Endodermal cell (in vitro differentiated cells): ENCODE data around the gene NLRP3. TPM values are rescaled to one million over a fixed set of nuclear protein-coding genes. Genes with fewer than 3 reads are reported as not detected.

Experiments
- DNase-seq: peaks from one replicate; pipeline ENCODE4 v3.0.0-alpha.2; 2017
- H3K27ac ChIP-seq: 2 replicates; pipeline ENCODE4 v1.5.1; 2013; ENCODE audit warnings: mild to moderate bottlenecking, low read depth, low read length, moderate library complexity
- H3K27me3 ChIP-seq: 2 replicates; pipeline ENCODE4 v1.6.1; 2013; ENCODE audit warnings: mild to moderate bottlenecking, low read length, moderate library complexity; ENCODE audit not compliant: insufficient read depth, control insufficient read depth, poor library complexity, severe bottlenecking
- H3K36me3 ChIP-seq: 2 replicates; pipeline ENCODE4 v1.7.0; 2013; ENCODE audit warnings: mild to moderate bottlenecking, low read length, moderate library complexity; ENCODE audit not compliant: control insufficient read depth, insufficient read depth
- H3K4me1 ChIP-seq: one replicate; pipeline ENCODE4 v1.7.0; 2013; ENCODE audit warnings: low read length; ENCODE audit not compliant: control insufficient read depth, insufficient read depth
- H3K4me3 ChIP-seq: 2 replicates; pipeline ENCODE4 v1.5.1; 2013; ENCODE audit warnings: mild to moderate bottlenecking, low read length, moderate library complexity
- H3K9ac ChIP-seq: 2 replicates; pipeline ENCODE4 v1.6.1; 2013; ENCODE audit warnings: mild to moderate bottlenecking, low read length, moderate library complexity; ENCODE audit not compliant: poor library complexity, severe bottlenecking; ENCODE audit errors: extremely low read depth
- H3K9me3 ChIP-seq: 2 replicates; pipeline ENCODE4 v1.6.1; 2013; ENCODE audit warnings: mild to moderate bottlenecking, low read length, moderate library complexity; ENCODE audit not compliant: control insufficient read depth
- H3K27ac Mint-ChIP-seq: 2 replicates; pipeline ENCODE4 v1.8.0; 2020; ENCODE audit warnings: mixed read lengths
- H3K27me3 Mint-ChIP-seq: 2 replicates; pipeline ENCODE4 v1.8.0; 2021; ENCODE audit warnings: mild to moderate bottlenecking, mixed read lengths; ENCODE audit not compliant: insufficient read depth
- H3K36me3 Mint-ChIP-seq: 2 replicates; pipeline ENCODE4 v1.8.0; 2020; ENCODE audit warnings: low read depth, mixed read lengths
- H3K4me1 Mint-ChIP-seq: 2 replicates; pipeline ENCODE4 v1.8.0; 2020; ENCODE audit warnings: mixed read lengths
- H3K4me3 Mint-ChIP-seq: 2 replicates; pipeline ENCODE4 v1.8.0; 2020; ENCODE audit warnings: mild to moderate bottlenecking, moderate library complexity, mixed read lengths
- H3K9me3 Mint-ChIP-seq: 2 replicates; pipeline ENCODE4 v1.8.0; 2020; ENCODE audit warnings: mild to moderate bottlenecking, mixed read lengths
- WGBS, 2 experiments: methylation state at CpG; one replicate each; pipeline versions ENCODE4 v1.1.5 to v1.1.7; 2013; ENCODE audit warnings: missing lambda C conversion rate in 2 of 2, mixed read lengths in 1 of 2; ENCODE audit not compliant: insufficient coverage in 1 of 2, insufficient read length in 1 of 2; 5-methylcytosine and 5-hydroxymethylcytosine counted together
- total RNA-seq, 2 donors: library from RNA; stranded (reverse); fragmentation: NEBNext Ultra II Directional in 1 of 2; extraction: Animal tissue kit (Norgen Biotek cat#: 25700) in 1 of 2; gene quantifications; 2 replicates in 1 of 2; 3 replicates in 1 of 2; pipeline ENCODE4 v1.2.1, GENCODE V29; 2021
- TF ChIP-seq, protein P1 (sequence below): fragments of 200-600 bp; sonication (generic); conservative IDR thresholded peaks from 2 replicates; pipeline ENCODE4 v1.5.0; 2021; ENCODE audit warnings: antibody characterized with exemption, mild to moderate bottlenecking

Gene NLRP3
- total RNA-seq, 2 donors from 2014 or later, result 0.09 TPM; not detected in 1

DNA sequence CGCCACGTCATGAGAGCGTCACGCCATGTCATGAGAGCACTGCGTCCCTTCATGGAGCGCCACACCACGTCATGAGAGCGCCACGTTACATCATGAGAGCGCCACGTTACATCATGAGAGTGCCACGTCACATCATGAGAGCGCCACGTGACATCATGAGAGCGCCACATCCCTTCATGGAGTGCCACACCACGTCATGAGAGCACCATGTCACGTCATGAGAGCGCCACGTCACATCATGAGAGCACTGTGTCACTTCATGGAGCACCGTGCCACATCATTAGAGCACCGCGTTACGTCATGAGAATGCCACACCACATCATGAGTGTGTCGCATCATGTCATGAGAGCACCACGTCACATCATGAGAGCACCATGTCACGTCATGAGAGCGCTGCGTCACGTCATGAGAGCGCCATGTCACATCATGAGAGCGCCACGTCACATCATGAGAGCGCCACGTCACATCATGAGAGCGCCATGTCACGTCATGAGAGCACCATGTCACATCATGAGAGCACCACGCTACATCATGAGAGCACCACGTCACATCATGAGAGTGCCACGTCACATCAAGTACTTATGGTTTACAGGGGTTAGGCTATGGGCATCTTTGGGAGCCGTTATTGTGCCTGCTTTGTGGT lies 9.8 kb upstream of the NLRP3 start:
- DNase-seq, result no peak
- H3K4me3 Mint-ChIP-seq, result no peak overlapping the region
- no peak overlapping the region for H3K27ac Mint-ChIP-seq
- H3K4me3 ChIP-seq, result no peak overlapping the region
- H3K27me3 Mint-ChIP-seq, result no peaks in the 10 kb centered on the region
- H3K9me3 Mint-ChIP-seq, result no peaks in the 10 kb centered on the region
- no peaks in the 10 kb centered on the region for H3K4me1 Mint-ChIP-seq
- WGBS, 2 experiments, result 92 to 94% methylated on average over 40 of the region's 40 CpGs
- H3K9ac ChIP-seq, result no peak overlapping the region
- TF ChIP-seq, protein P1, sequence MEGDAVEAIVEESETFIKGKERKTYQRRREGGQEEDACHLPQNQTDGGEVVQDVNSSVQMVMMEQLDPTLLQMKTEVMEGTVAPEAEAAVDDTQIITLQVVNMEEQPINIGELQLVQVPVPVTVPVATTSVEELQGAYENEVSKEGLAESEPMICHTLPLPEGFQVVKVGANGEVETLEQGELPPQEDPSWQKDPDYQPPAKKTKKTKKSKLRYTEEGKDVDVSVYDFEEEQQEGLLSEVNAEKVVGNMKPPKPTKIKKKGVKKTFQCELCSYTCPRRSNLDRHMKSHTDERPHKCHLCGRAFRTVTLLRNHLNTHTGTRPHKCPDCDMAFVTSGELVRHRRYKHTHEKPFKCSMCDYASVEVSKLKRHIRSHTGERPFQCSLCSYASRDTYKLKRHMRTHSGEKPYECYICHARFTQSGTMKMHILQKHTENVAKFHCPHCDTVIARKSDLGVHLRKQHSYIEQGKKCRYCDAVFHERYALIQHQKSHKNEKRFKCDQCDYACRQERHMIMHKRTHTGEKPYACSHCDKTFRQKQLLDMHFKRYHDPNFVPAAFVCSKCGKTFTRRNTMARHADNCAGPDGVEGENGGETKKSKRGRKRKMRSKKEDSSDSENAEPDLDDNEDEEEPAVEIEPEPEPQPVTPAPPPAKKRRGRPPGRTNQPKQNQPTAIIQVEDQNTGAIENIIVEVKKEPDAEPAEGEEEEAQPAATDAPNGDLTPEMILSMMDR, result no peak
- no peaks in the 10 kb centered on the region for H3K36me3 Mint-ChIP-seq
- no peak overlapping the region for H3K27ac ChIP-seq
- no peaks in the 10 kb centered on the region for H3K4me1 ChIP-seq
- no peaks in the 10 kb centered on the region for H3K27me3 ChIP-seq
- H3K9me3 ChIP-seq, result no peaks in the 10 kb centered on the region
- no peaks in the 10 kb centered on the region for H3K36me3 ChIP-seq

DNA sequence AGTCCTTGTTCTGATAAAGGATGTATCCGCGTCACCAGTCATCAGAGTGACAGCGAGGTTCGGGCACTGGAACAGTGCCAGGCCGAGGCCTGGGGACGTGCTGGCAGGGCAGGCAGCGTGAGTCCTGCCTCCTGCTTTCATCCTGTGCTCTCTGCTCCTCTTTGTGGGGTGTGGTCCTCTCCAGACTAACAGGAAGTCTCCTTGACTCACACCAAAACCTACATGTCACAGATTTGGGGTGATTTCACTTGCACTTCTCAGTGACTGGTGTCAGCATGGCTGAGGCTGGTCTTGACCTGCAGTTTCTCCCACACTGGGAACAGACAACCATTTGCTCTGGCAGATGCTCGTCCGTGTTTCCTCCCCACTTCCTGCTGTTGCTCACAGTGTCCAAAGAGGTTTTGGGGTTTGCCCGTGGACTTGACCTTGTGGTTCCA lies 8.8 kb upstream of the NLRP3 start:
- no peak for DNase-seq
- H3K4me3 ChIP-seq, result no peak overlapping the region
- H3K27me3 Mint-ChIP-seq, result no peaks in the 10 kb centered on the region
- H3K9ac ChIP-seq, result no peak overlapping the region
- no peak overlapping the region for H3K27ac ChIP-seq
- no peaks in the 10 kb centered on the region for H3K9me3 ChIP-seq
- no peaks in the 10 kb centered on the region for H3K4me1 Mint-ChIP-seq
- no peaks in the 10 kb centered on the region for H3K4me1 ChIP-seq
- no peak overlapping the region for H3K27ac Mint-ChIP-seq
- no peak overlapping the region for H3K4me3 Mint-ChIP-seq
- 92 to 98% methylated on average over 8 to 10 of the region's 10 CpGs for WGBS, 2 experiments
- H3K9me3 Mint-ChIP-seq, result no peaks in the 10 kb centered on the region
- no peaks in the 10 kb centered on the region for H3K36me3 ChIP-seq
- TF ChIP-seq, protein P1, result no peak
- H3K27me3 ChIP-seq, result no peaks in the 10 kb centered on the region
- no peaks in the 10 kb centered on the region for H3K36me3 Mint-ChIP-seq

DNA sequence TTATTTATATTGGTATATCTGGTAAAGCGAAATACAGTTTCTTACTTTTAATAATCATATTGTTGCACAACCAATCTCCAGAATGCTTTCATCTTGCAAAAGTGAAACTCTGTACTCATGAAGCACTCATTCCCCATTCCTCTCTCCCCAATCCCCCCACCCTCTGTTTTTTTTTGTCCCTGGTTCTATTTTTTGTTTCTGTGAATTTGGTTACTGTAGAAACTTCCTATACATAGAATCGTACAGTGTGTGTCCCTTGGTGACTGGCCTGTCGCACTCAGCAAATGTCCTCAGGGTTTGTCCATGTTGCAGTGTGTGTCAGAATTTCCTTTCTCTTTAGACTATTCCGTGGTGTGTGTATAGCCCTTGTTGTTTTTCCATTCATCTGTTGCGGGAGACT lies 7.9 kb upstream of the NLRP3 start:
- no peaks in the 10 kb centered on the region for H3K4me1 ChIP-seq
- H3K36me3 ChIP-seq, result no peaks in the 10 kb centered on the region
- Mint-ChIP-seq H3K4me1 (no peaks in the 10 kb centered on the region), H3K27ac (no peak overlapping the region), H3K36me3 (no peaks in the 10 kb centered on the region), H3K9me3 (no peaks in the 10 kb centered on the region), H3K27me3 (no peaks in the 10 kb centered on the region), H3K4me3 (no peak overlapping the region)
- H3K27me3 ChIP-seq, result no peaks in the 10 kb centered on the region
- no peak overlapping the region for H3K4me3 ChIP-seq
- WGBS, 2 experiments, result 63 to 85% methylated on average over 2 to 4 of the region's 5 CpGs
- no peak for DNase-seq
- no peaks in the 10 kb centered on the region for H3K9me3 ChIP-seq
- TF ChIP-seq, protein P1, result no peak
- H3K9ac ChIP-seq, result no peak overlapping the region
- no peak overlapping the region for H3K27ac ChIP-seq
